ENCODE data around the gene MRPL36. TPM values are rescaled to one million over a fixed set of nuclear protein-coding genes. Genes with fewer than 3 reads are reported as not detected.
"Not testable (repeated sequence)": the region's sequence is repeated elsewhere in the genome, so short reads cannot be mapped to it uniquely, and the experiment has no call there.

The MRPL36 gene
- total RNA-seq, 1 donor from 2014 or later = 64.7 TPM

DNA sequence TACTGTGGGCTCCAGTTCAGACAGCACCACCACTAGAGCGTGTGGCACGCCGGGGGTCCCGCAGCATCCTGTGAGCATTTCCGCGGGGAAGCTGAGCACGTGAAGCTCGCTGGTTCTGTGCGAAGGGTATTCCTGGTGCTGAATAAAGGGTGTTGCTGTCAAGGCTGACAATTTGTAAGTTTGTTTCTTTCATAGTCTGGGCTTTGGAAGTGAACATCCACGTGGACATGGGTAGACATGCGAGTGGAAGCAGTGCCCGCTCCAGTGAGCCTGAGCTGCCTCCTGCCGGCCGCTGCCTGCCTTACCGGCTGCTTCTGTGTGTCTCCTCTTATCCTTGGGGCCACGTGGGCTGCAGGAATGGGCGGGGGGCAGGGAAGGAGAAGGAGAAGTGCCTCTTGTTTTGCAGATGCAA, 16.2 kb upstream of the MRPL36 start:
- DNase-seq (ENCODE audit: extremely low read depth, low read depth, low spot score) = no peak

- DNase-seq (ENCODE audit: extremely low read depth, low read depth, low spot score) = no peak
Observed at GRCh38 chr5:1815071-1815786, 15.6 kb upstream of the MRPL36 start.

DNA sequence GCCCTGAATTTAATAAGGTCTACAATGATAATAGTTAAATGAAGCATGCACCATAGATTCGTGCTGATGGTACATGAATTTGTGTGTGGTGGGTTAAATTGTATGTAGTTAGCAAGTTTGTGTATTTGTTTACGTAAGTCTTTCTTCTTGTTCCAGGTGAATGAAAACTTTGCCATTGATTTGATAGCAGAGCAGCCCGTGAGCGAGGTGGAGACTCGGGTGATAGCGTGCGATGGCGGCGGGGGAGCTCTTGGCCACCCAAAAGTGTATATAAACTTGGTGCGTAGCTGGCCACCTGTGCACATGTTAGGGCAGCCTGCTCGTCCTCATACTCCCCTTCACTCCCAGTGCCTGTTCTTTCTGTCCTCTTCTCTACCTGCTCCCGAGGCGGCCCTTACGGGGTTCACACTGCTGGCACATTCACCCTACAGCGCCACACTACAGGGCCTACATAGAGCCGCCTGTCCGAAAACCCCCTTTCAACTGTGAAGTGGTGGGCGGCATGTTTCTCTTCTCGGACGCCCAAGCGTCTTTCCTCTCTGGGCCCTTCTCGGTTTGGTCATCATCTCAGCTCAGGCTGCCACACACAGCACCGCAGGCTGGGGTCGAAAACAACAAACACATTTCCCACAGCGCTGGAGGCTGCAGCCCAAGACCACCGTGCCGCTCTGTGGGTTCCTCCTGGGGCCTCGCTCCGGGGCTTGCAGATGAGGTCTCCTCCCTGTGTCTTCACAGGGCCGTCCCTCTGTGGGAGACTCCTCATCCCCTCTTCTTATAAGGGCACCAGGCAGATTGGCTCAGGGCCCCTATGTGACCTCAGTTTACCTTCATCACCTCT, 14.8 kb upstream of the MRPL36 start:
- DNase-seq (ENCODE audit: extremely low read depth, low read depth, low spot score) = no peak

GRCh38 chr5:1810581-1811101, 11.0 kb upstream of the MRPL36 start:
- no peak for DNase-seq (ENCODE audit: extremely low read depth, low read depth, low spot score)

GRCh38 chr5:1809416-1810035, 9.9 kb upstream of the MRPL36 start:
- no peak for DNase-seq (ENCODE audit: extremely low read depth, low read depth, low spot score)

DNA sequence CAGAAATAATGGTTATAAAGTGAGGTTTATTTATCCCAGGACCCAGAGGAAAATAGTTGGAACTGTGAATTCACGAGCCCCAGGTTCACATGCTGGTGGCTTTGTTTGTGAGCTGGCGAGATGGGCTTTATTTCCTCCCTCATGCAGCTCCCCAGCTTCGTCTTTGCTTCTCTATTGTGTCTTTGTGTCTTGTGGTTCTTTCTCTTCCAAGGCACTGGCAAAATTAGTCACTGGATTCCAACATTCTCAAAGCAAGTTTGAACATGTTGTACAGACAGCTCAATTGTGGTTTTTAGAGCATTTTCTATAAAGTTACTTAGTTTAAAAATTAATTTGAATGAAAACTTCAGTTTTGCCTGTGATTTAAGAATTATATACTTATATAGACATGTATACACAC, 8.8 kb upstream of the MRPL36 start:
- no peak for DNase-seq (ENCODE audit: extremely low read depth, low read depth, low spot score)

- DNase-seq (ENCODE audit: extremely low read depth, low read depth, low spot score) = no peak
Observed at GRCh38 chr5:1807451-1808185, 8.0 kb upstream of the MRPL36 start.

GRCh38 chr5:1806974-1807373, 7.3 kb upstream of the MRPL36 start:
- DNase-seq (ENCODE audit: extremely low read depth, low read depth, low spot score) = no peak

DNA sequence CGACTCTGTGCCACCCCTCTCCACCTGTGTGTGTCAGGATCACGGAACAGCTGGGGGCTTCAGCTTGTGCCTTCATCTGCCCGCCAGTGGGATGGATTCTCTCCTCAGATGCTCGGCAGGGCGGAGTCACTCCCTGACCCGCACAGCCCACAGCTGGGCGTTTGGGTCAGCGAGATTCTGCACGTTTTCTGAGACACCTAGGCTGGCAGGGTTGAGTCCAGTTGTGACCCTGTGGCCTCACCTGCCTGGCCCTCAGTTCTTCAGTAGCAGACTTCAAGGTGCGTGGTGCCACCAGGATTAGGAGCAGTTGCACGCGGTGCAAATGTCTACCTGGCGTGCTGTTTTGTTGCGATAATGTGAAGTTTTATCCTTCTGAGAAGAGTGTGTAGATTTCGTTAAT, 6.6 kb upstream of the MRPL36 start:
- DNase-seq (ENCODE audit: extremely low read depth, low read depth, low spot score) = no peak

DNA sequence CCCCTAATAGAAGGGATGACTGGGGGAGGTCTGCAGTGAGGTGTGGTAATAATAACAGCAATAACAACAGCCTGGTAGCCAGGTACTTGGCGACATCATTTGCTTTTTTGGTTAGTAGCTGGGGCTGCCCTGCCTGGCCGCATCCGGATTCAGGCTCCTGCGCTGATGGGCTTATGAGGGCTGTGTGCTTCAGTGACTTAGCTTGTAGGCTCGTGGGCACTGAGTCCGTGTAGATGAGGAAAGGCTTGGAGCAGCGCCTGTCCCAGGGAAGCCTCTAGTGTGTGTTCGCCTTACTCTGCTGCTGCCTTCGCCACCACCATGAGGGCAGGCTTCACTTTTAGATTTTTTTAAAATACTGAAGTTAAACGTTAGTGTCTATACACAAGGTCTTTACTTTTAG, 6.1 kb upstream of the MRPL36 start:
- no peak for DNase-seq (ENCODE audit: extremely low read depth, low read depth, low spot score)

DNA sequence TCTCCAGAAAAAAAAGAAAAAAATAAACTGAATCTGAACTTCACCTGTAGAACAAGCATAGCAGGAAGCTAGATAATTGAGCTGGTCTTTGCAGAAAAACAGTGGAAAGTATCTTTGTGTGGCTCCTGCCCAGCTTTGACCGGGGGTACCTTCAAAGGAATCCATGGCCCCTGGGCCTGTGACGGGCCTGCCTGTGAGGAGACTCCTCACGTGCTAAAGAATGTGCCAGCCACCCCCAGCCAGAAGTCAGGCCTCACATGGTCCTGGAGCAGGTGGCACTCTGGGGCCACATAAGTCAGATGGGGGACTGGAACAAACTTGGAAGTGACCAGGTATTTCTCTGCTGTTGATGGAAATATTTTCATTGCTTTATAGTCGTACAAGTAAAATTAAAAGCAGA, 5.7 kb upstream of the MRPL36 start:
- no peak for DNase-seq (ENCODE audit: extremely low read depth, low read depth, low spot score)

GRCh38 chr5:1804001-1804690, 4.5 kb upstream of the MRPL36 start:
- DNase-seq (ENCODE audit: extremely low read depth, low read depth, low spot score) = no peak

GRCh38 chr5:1803192-1803591, 3.6 kb upstream of the MRPL36 start:
- no peak for DNase-seq (ENCODE audit: extremely low read depth, low read depth, low spot score)

DNA sequence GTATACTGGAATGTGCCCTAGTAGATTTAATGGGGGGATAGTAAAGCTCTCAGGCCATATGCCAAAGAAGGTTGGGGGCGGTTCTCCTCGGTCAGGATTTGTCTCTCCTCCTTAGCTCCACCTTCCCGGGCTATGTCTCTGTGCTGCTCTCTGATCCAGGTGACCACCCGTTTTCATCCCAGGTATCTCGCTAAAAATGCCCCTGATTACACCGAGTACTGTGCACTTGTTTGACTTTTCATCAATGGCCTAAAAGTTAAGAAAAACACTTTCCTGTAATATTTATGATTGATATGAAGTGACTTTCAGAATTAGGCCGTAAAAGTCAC, 2.3 kb upstream of the MRPL36 start:
- DNase-seq (ENCODE audit: extremely low read depth, low read depth, low spot score) = no peak

GRCh38 chr5:1801222-1801966, 1.8 kb upstream of the MRPL36 start, which contains the start of gene NDUFS6:
Gene NDUFS6, plus strand, starts transcription at chr5:1801407. Its CDS starts 11 bp downstream, at chr5:1801418.
- no peak for DNase-seq (ENCODE audit: extremely low read depth, low read depth, low spot score)

GRCh38 chr5:1800472-1801221, 1.0 kb upstream of the MRPL36 start:
- no peak for DNase-seq (ENCODE audit: extremely low read depth, low read depth, low spot score)

- no peak for DNase-seq (ENCODE audit: extremely low read depth, low read depth, low spot score)
Observed at GRCh38 chr5:1799110-1799601, 481 bp downstream of the MRPL36 start.

- not testable (repeated sequence) for DNase-seq (ENCODE audit: extremely low read depth, low read depth, low spot score)
Observed at GRCh38 chr5:1798589-1798988, 1.0 kb downstream of the MRPL36 start.

- DNase-seq (ENCODE audit: extremely low read depth, low read depth, low spot score) = no peak
Observed at GRCh38 chr5:1797855-1798254, 1.8 kb downstream of the MRPL36 start.

Measured in glomerular endothelial cell (primary cell).